Gastroesophageal sphincter (tissue), 3 donors: ENCODE results near the gene GABRR3.

Experiments
- POLR2A ChIP-seq, 2 donors: fragments of 450-650 bp; IDR thresholded peaks; one replicate each; pipeline ENCODE4 v1.6.1; 2017; ENCODE audit warnings: antibody characterized with exemption in 2 of 2, mild to moderate bottlenecking in 2 of 2, moderate library complexity in 1 of 2
- TF ChIP-seq, protein P1 (sequence below), 4 experiments: fragments of 200-600 bp in 2 of 4; fragments of 450-650 bp in 2 of 4; sonication (generic) in 1 of 4; IDR thresholded peaks; one replicate each; pipeline ENCODE4 v1.5.1; 2017 to 2019; ENCODE audit warnings: antibody characterized with exemption in 4 of 4, mild to moderate bottlenecking in 2 of 4, moderate library complexity in 2 of 4

DNA sequence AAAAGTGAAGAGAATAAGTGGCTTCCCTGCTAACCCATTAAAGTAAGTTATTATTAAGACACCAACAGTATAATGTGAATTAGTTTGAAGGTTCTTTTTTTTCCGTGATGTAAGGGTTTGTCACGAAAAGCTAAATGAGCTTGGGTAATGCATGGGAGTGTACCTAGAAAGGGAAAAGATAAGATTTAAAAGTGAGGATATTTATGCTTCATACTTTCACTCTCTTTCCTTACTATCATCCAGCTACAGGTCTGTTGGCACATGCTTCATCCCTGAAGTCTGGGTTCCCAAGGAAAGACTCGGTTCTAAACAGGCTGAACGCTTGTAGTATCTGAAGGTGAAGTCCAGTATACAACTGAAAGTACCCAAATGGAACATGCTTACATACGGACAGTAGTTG is 36.0 kb downstream of the GABRR3 start:
- TF ChIP-seq POLR2A (IDR thresholded peaks at IDR 0.05), result no peak
- TF ChIP-seq, protein P1, sequence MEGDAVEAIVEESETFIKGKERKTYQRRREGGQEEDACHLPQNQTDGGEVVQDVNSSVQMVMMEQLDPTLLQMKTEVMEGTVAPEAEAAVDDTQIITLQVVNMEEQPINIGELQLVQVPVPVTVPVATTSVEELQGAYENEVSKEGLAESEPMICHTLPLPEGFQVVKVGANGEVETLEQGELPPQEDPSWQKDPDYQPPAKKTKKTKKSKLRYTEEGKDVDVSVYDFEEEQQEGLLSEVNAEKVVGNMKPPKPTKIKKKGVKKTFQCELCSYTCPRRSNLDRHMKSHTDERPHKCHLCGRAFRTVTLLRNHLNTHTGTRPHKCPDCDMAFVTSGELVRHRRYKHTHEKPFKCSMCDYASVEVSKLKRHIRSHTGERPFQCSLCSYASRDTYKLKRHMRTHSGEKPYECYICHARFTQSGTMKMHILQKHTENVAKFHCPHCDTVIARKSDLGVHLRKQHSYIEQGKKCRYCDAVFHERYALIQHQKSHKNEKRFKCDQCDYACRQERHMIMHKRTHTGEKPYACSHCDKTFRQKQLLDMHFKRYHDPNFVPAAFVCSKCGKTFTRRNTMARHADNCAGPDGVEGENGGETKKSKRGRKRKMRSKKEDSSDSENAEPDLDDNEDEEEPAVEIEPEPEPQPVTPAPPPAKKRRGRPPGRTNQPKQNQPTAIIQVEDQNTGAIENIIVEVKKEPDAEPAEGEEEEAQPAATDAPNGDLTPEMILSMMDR (IDR thresholded peaks at IDR 0.05), result no peak
